Measurements from ENCODE around the gene INSL3. TPM values are rescaled to one million over a fixed set of nuclear protein-coding genes. Genes with fewer than 3 reads are reported as not detected.
A peak's percentile ranks its signal among the peaks of the same experiment; 100 is the strongest.

The INSL3 gene
- total and polyA plus RNA-seq, 2 donors from 2014 or later: not detected

GRCh38 chr19:17841371-17841809 lies 20.1 kb upstream of the INSL3 start:
- Histone ChIP-seq H3K9me3 (ENCODE audit: control insufficient read depth in 2 of 3, insufficient read depth in 1 of 3, low read length in 3 of 3) (no peaks in the 10 kb centered on the region), H3K27me3 (ENCODE audit: control insufficient read depth, insufficient read depth, low read length) (no peaks in the 10 kb centered on the region), H3K9ac (ENCODE audit: low read length in 3 of 3) (no peak overlapping the region), H3K27ac (ENCODE audit: low read depth in 2 of 2, low read length in 2 of 2) (no peak overlapping the region), H3K36me3 (ENCODE audit: control insufficient read depth in 2 of 3, insufficient read depth in 3 of 3, low read length in 3 of 3) (no peaks in the 10 kb centered on the region), H3K4me3 (ENCODE audit: low read length in 3 of 3) (no peak overlapping the region), H3K4me1 (ENCODE audit: control insufficient read depth in 2 of 3, insufficient read depth in 2 of 3, low read depth in 1 of 3, low read length in 3 of 3) (peaks cover 0 to 2% (median 0%) of the 10 kb centered on the region in 3 donors)
- FAIRE-seq: no peak
- intact Hi-C loops (cut with DNase I): no loop called here
- no peak for TF ChIP-seq CTCF (IDR thresholded peaks at IDR 0.05; ENCODE audit: borderline replicate concordance, extremely low read depth, insufficient read depth)
- peak in 1 of 5 donors; percentile 85 for DNase-seq

- intact Hi-C loops (cut with DNase I): no loop called here
- no peaks in the 10 kb centered on the region for H3K36me3 ChIP-seq (ENCODE audit: control insufficient read depth in 2 of 3, insufficient read depth in 3 of 3, low read length in 3 of 3)
Observed at GRCh38 chr19:17840019-17840418, 18.7 kb upstream of the INSL3 start.

GRCh38 chr19:17837972-17838371 lies 16.7 kb upstream of the INSL3 start:
- no peak for DNase-seq
- no peaks in the 10 kb centered on the region for H3K36me3 ChIP-seq (ENCODE audit: control insufficient read depth in 2 of 3, insufficient read depth in 3 of 3, low read length in 3 of 3)
- no peak overlapping the region for H3K27ac ChIP-seq (ENCODE audit: low read depth in 2 of 2, low read length in 2 of 2)

More at GRCh38 chr19:17840019-17840418, 18.7 kb upstream of the INSL3 start:
- Histone ChIP-seq H3K4me3 (ENCODE audit: low read length in 3 of 3) (no peak overlapping the region), H3K4me1 (ENCODE audit: control insufficient read depth in 2 of 3, insufficient read depth in 2 of 3, low read depth in 1 of 3, low read length in 3 of 3) (peaks cover 0 to 2% (median 0%) of the 10 kb centered on the region in 3 donors), H3K9ac (ENCODE audit: low read length in 3 of 3) (no peak overlapping the region), H3K27me3 (ENCODE audit: control insufficient read depth, insufficient read depth, low read length) (no peaks in the 10 kb centered on the region), H3K9me3 (ENCODE audit: control insufficient read depth in 2 of 3, insufficient read depth in 1 of 3, low read length in 3 of 3) (no peaks in the 10 kb centered on the region), H3K27ac (ENCODE audit: low read depth in 2 of 2, low read length in 2 of 2) (no peak overlapping the region)
- FAIRE-seq: no peak
- no peak for DNase-seq
- no peak for TF ChIP-seq CTCF (IDR thresholded peaks at IDR 0.05; ENCODE audit: borderline replicate concordance, extremely low read depth, insufficient read depth)

More at GRCh38 chr19:17837972-17838371, 16.7 kb upstream of the INSL3 start:
- Histone ChIP-seq H3K9ac (ENCODE audit: low read length in 3 of 3) (no peak overlapping the region), H3K4me1 (ENCODE audit: control insufficient read depth in 2 of 3, insufficient read depth in 2 of 3, low read depth in 1 of 3, low read length in 3 of 3) (peaks cover 0 to 2% (median 0%) of the 10 kb centered on the region in 3 donors), H3K9me3 (ENCODE audit: control insufficient read depth in 2 of 3, insufficient read depth in 1 of 3, low read length in 3 of 3) (no peaks in the 10 kb centered on the region), H3K4me3 (ENCODE audit: low read length in 3 of 3) (no peak overlapping the region), H3K27me3 (ENCODE audit: control insufficient read depth, insufficient read depth, low read length) (no peaks in the 10 kb centered on the region)
- TF ChIP-seq CTCF (IDR thresholded peaks at IDR 0.05; ENCODE audit: borderline replicate concordance, extremely low read depth, insufficient read depth): no peak
- no peak for FAIRE-seq
- intact Hi-C loops (cut with DNase I): no loop called here

Data from kidney (tissue), 14 donors.